PFSK-1 (cell line): ENCODE measurements around the gene BRD3OS.

ENCODE experiments used
- POLR2AphosphoS5 ChIP-seq: IDR thresholded peaks from 2 replicates; pipeline ENCODE4 v1.6.1; 2012; ENCODE audit warnings: low read depth, mild to moderate bottlenecking, control low read depth, low read length, moderate library complexity
- TAF1 ChIP-seq: IDR thresholded peaks from 2 replicates; pipeline ENCODE4 v1.6.1; 2012; ENCODE audit warnings: low read length, control low read depth, borderline replicate concordance; ENCODE audit not compliant: insufficient read depth
- TF ChIP-seq, protein P1 (sequence below), 2 experiments: IDR thresholded peaks; 2 replicates each; pipeline versions ENCODE4 v1.6.1 to v1.8.0; 2011 to 2012; ENCODE audit warnings: low read depth in 2 of 2, low read length in 2 of 2, control low read depth in 1 of 2, inconsistent platforms in 1 of 2, mild to moderate bottlenecking in 1 of 2, moderate library complexity in 1 of 2; ENCODE audit not compliant: insufficient read depth in 1 of 2

DNA sequence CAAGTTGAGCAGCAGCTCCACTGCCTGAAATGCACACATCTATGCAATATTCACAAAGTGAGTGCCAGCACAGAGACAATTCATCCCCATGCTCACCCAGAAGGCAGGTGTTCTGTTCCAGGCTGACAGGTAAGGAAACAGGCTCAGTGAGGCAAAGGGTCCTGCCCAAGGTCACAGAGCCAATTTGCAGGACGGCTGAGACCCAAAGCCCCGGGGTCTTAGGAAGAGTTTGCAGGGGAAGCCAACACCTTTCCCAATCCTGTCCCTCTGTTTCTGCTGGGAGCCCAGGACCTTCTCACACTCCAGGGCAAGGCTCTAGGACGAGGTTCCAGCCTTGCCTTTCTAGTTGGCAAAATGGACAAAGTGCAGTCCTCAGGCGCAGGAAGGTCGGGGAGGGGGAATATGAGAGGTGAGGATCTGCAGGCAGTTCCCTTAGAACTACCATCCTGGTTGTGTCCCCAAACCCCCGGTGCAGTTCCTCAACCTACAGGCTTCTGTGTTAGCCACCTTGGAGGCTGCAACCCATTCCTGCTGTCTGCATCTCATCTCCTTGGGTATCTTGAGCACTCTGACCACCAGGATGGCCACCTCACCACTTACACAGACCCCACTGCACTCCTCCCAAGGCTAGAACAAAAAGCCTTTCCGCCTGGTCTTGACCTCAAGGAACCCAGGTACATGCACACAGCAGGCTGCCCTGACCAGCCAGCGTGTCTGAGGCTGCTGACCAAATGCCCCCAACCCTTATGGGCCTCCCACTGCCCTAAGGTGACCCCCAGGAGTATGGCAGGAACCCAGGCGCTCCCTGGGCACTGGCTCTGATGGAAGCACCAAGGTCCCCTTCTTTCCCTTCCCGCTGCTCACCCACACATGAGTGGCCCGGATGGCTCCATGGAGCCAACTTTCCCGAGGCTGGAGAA is 44.5 kb downstream of the BRD3OS start:
- TF ChIP-seq POLR2AphosphoS5: no peak
- no peak for TF ChIP-seq TAF1
- TF ChIP-seq, protein P1, sequence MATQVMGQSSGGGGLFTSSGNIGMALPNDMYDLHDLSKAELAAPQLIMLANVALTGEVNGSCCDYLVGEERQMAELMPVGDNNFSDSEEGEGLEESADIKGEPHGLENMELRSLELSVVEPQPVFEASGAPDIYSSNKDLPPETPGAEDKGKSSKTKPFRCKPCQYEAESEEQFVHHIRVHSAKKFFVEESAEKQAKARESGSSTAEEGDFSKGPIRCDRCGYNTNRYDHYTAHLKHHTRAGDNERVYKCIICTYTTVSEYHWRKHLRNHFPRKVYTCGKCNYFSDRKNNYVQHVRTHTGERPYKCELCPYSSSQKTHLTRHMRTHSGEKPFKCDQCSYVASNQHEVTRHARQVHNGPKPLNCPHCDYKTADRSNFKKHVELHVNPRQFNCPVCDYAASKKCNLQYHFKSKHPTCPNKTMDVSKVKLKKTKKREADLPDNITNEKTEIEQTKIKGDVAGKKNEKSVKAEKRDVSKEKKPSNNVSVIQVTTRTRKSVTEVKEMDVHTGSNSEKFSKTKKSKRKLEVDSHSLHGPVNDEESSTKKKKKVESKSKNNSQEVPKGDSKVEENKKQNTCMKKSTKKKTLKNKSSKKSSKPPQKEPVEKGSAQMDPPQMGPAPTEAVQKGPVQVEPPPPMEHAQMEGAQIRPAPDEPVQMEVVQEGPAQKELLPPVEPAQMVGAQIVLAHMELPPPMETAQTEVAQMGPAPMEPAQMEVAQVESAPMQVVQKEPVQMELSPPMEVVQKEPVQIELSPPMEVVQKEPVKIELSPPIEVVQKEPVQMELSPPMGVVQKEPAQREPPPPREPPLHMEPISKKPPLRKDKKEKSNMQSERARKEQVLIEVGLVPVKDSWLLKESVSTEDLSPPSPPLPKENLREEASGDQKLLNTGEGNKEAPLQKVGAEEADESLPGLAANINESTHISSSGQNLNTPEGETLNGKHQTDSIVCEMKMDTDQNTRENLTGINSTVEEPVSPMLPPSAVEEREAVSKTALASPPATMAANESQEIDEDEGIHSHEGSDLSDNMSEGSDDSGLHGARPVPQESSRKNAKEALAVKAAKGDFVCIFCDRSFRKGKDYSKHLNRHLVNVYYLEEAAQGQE (IDR thresholded peaks at IDR 0.05; ENCODE audit: insufficient read depth in 1 of 2, low read depth in 2 of 2, low read length in 2 of 2): no peak
